HG03378 (cell line): Measurements from ENCODE around the gene PAPOLA.

Experiments used
- ATAC-seq: cut with Tn5 transposase; IDR thresholded peaks from one replicate; pipeline ENCODE4 v1.9.1; 2021; ENCODE audit warnings: mild to moderate bottlenecking, moderate library complexity; ENCODE audit not compliant: unreplicated experiment

PAPOLA gene

DNA sequence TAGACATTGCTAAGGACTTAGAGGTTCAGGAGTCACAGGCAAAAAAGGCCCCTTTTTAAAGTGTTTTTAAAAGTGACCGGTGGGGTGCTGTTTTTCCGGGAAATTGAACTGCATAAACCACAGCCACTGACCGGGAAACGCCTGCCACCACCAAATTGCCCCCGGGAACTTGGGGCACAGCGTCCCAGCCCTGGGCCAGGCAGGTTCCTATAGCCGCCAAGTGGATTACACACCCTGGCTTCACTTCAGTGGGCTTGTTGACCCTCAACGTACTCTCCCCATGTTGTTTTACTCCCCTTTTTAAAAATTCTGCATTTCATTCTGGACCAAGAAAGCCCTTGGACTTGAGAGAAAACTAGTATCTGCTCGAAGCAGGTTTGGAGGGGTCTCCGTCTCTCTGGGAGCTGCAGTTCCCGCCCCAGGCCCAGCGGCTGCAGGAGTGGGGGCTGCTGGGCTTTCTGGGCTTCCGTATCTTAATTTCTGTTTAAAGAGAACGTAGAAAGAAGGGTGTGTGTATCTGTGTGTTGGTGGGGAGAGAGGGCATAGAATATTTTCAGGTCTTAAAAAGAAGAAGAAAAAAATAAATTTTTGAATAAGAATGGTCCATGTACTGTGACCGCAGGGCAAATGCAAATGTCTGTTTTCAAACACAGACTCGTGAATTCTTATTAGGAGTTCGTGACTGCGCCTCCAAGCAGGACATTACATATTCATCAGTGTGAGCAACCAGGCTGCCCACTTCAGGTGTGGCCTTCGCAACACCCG is 82.9 kb downstream of the PAPOLA start:
- ATAC-seq, result no peak

DNA sequence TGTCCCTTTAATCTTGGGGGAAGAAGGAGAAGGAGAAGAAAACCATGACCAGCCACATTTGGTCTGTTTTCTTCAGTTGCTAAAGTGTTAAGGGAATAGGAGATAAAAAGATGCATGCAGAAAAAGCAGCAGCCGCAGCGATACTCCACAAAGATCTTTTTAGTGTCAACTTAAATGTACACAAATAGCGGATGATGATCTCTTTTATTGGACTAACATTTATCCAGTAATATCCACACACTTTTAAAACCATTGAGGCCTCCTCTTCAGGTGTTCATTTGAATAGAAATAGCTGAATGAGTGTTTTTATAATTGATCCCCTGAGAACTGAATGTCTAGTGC is 83.5 kb downstream of the PAPOLA start:
- ATAC-seq, result no peak

DNA sequence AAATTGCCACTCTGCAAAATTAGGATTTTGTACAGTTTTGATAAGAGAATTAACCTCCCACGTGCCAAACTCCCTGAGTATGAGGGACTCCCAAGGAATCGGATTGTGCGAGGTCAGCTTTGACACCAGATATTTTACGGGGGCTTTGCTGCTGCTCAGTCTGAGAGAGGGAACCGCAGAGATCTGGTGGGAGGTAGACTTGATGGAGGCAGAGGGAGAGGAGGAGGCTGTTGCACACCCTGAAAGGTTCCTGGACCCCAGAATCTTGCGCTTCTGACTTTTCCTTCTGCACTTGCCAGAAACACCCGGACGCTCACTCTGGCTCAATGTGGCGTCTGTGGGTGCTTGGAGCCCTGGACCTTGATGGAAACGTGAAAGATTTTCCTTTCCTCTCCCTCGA is 83.9 kb downstream of the PAPOLA start:
- no peak for ATAC-seq

GRCh38 chr14:96586921-96587822 is 85.0 kb downstream of the PAPOLA start:
- no peak for ATAC-seq

DNA sequence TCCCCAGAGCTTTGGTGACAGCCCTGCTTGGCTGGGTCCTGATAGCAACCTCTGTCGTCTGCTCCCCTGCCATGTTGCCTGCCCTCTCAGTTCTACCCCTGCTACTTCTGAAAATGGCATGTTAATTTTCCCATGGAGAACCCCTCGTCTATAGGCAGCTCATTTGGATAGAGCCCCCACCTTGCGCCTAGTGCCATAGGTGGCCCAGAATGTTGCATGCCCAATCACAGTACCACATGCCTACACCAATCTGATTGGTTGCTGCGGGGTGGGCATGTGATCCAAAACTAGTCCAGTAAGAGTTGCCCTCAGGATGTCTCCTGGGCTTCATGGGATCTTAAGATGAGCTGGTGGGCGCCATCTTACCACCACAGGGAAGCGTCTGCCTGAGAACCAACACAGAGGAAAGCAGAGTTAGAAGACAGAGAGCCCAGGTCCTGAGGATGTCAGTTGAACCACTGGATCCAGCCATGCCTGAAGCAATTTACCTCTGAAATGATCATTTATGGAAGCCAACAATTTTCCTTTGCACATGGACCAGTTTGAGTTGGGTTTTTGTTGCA is 85.7 kb downstream of the PAPOLA start:
- no peak for ATAC-seq

GRCh38 chr14:96588410-96589257 is 86.5 kb downstream of the PAPOLA start:
- no peak for ATAC-seq

DNA sequence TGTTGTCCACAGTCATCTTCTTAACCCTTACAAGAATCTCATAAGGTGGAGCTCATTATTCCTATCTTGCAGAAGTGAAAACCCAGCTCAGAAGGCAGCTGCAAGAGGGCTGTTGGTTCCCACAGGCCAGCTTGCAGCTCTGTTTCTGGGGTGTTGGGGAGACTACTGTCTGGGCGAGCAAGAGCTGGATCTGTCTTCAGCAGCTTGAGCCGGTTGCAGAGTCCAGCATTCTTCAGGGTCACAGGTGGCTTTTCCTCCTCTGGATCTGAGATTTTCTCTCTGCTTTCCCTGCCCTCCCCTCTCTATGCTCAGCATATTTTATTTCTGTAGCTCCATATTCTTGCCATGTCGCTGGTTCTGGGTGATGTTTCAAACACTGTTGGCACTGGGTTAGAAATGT is 87.4 kb downstream of the PAPOLA start:
- no peak for ATAC-seq

- ATAC-seq, result no peak
Observed at GRCh38 chr14:96590190-96590864, 88.1 kb downstream of the PAPOLA start.

- peak; percentile 72 for ATAC-seq
Observed at GRCh38 chr14:96592591-96593386, 90.6 kb downstream of the PAPOLA start.

- no peak for ATAC-seq
Observed at GRCh38 chr14:96594961-96595360, 92.8 kb downstream of the PAPOLA start.

DNA sequence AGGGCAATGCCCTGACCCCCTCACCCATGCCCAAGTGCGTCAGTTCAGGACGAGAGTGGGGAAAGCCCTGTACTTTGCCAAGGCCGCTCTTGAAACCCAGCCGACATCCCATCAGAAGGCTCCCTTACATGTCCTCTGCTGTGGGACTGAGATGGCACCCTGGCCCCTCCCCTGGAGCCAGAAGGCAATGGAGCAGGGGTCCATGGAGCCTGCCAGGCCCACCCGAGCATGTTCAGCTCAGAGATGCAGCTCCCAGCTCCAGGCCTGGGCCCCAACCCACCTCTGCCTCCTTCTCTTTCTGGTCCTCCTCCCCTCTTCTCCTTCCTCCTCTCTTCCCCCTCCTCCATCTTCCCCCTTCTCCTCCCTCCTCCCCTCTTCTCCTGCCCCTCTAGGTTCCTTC is 95.5 kb downstream of the PAPOLA start:
- no peak for ATAC-seq

DNA sequence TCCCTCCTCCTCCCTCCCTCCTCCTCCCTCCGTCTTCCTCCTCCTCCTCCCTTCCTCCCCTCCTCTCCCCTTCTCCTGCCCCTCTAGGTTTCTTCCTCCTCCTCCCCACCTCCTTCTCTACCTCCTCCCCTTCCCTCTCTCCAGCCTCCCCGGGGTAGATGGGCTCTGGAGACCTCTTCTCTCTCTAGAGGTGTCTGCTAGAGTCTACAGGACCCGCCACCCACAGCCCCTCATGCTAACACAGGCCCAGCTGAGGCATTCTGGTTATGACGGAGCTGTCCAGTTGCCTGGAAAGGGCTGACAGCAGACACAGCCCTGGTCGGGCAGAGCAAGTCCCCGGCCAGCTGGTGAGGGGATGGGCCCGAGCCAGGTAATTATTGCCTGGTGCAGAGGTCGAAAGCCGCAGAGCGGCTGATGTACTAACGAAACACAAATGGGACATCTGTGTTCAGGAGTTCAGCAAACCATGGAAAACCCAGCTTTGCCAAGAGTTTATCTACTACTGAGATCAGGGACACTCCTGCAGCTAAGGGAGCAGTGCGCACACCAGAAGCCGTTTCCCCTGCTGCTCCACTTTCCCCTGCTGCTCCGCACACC is 96.2 kb downstream of the PAPOLA start:
- no peak for ATAC-seq

- no peak for ATAC-seq
Observed at GRCh38 chr14:96599076-96599475, 96.9 kb downstream of the PAPOLA start.

- no peak for ATAC-seq
Observed at GRCh38 chr14:96602186-96602585, 100.0 kb downstream of the PAPOLA start.

- no peak for ATAC-seq
Observed at GRCh38 chr14:96603350-96604255, 101.4 kb downstream of the PAPOLA start.

DNA sequence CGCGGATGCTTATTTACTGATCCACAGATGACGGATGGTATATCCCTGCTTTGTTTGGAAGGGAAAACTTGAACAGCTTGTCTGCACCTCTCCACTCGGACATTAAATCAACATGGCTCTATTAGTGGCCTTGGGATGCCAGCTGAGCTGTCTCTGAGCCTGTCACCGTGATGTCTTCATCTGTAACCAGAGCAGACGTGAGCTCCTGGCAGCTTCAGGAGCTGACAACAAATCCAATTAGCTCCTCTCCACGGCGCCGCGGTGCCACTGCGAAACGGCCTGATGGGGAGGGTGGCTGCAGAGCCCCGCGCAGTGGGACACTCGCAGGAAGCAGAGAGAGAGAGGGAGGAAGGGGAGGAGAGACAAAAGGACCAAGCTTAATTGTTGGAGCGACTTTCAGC is 112.3 kb downstream of the PAPOLA start:
- no peak for ATAC-seq

- ATAC-seq, result no peak
Observed at GRCh38 chr14:96616161-96616721, 114.1 kb downstream of the PAPOLA start.
